ENCODE measurements around the gene OGDH. TPM values are rescaled to one million over a fixed set of nuclear protein-coding genes. Genes with fewer than 3 reads are reported as not detected.

The OGDH gene
- total RNA-seq, 1 donor from 2014 or later, result 157 TPM

GRCh38 chr7:44738051-44738723 lies 131.8 kb downstream of the OGDH start:
- intact Hi-C loops (cut with DNase I), result no loop called here
- TF ChIP-seq CTCF (IDR thresholded peaks at IDR 0.05), result no peak
- no peak overlapping the region for H3K4me3 ChIP-seq
- no peaks in the 10 kb centered on the region for H3K9me3 ChIP-seq
- no peaks in the 10 kb centered on the region for H3K36me3 ChIP-seq
- H3K27me3 ChIP-seq, result no peaks in the 10 kb centered on the region
- no peak for DNase-seq
- no peaks in the 10 kb centered on the region for H3K4me1 ChIP-seq
- no peak for ATAC-seq
- H3K27ac ChIP-seq, result no peak overlapping the region

GRCh38 chr7:44738876-44739665 lies 132.6 kb downstream of the OGDH start:
- ATAC-seq, result peak; percentile 22

GRCh38 chr7:44740055-44740454 lies 133.6 kb downstream of the OGDH start:
- intact Hi-C loops (cut with DNase I), result no loop called here
- no peak overlapping the region for H3K27ac ChIP-seq
- ATAC-seq, result no peak
- H3K4me3 ChIP-seq, result no peak overlapping the region
- H3K9me3 ChIP-seq, result no peaks in the 10 kb centered on the region
- TF ChIP-seq CTCF (IDR thresholded peaks at IDR 0.05), result no peak
- no peak for DNase-seq
- H3K27me3 ChIP-seq, result no peaks in the 10 kb centered on the region
- no peaks in the 10 kb centered on the region for H3K36me3 ChIP-seq
- H3K4me1 ChIP-seq, result no peaks in the 10 kb centered on the region

More at GRCh38 chr7:44738876-44739665, 132.6 kb downstream of the OGDH start:
- intact Hi-C loops (cut with DNase I), result no loop called here
- TF ChIP-seq CTCF (IDR thresholded peaks at IDR 0.05), result no peak
- Histone ChIP-seq H3K4me1 (no peaks in the 10 kb centered on the region), H3K27ac (no peak overlapping the region), H3K27me3 (no peaks in the 10 kb centered on the region), H3K36me3 (no peaks in the 10 kb centered on the region), H3K9me3 (no peaks in the 10 kb centered on the region), H3K4me3 (no peak overlapping the region)
- DNase-seq, result no peak

GRCh38 chr7:44743750-44744149 lies 137.3 kb downstream of the OGDH start:
- no peak for TF ChIP-seq CTCF (IDR thresholded peaks at IDR 0.05)
- H3K27me3 ChIP-seq, result no peaks in the 10 kb centered on the region
- H3K4me1 ChIP-seq, result no peaks in the 10 kb centered on the region
- H3K27ac ChIP-seq, result no peak overlapping the region
- H3K4me3 ChIP-seq, result no peak overlapping the region
- intact Hi-C loops (cut with DNase I), result no loop called here
- no peaks in the 10 kb centered on the region for H3K9me3 ChIP-seq
- no peaks in the 10 kb centered on the region for H3K36me3 ChIP-seq
- ATAC-seq (no peak), DNase-seq (no peak)

GRCh38 chr7:44748045-44748947 lies 141.9 kb downstream of the OGDH start, which contains the start of gene ZMIZ2:
Gene ZMIZ2 (plus strand): TSS chr7:44748847. CDS start chr7:44756250, 7,403 bp downstream.
- intact Hi-C loops (cut with DNase I), result no loop called here
- DNase-seq (peak; percentile 97), ATAC-seq (peak; percentile 99)
- Histone ChIP-seq H3K4me1 (peaks cover 22% of the 10 kb centered on the region), H3K4me3 (peak within 1 kb of the TSS; percentile 78), H3K9me3 (no peaks in the 10 kb centered on the region), H3K27ac (peak within 1 kb of the TSS; percentile 96), H3K36me3 (no peaks in the 10 kb centered on the region), H3K27me3 (no peaks in the 10 kb centered on the region)
- TF ChIP-seq CTCF (IDR thresholded peaks at IDR 0.05), result no peak

Measured in upper lobe of right lung (tissue), 1 donor.